GM13977 (cell line): ENCODE data around the gene KLF14.
"Not testable (repeated sequence)": the region's sequence is repeated elsewhere in the genome, so short reads cannot be mapped to it uniquely, and the experiment has no call there.

Experiments
- DNase-seq: peaks from one replicate; pipeline ENCODE4 v3.0.0; 2012; ENCODE audit warnings: low spot score
- CTCF ChIP-seq: IDR thresholded peaks from 2 replicates; pipeline ENCODE4 v1.5.1; 2012; ENCODE audit warnings: mild to moderate bottlenecking, control low read depth; ENCODE audit not compliant: insufficient read depth; ENCODE audit errors: extremely low read depth, missing control alignments
- in situ Hi-C: fragments of 300-500 bp; cut with MboI; formaldehyde crosslinking; loops from one replicate; pipeline ENCODE4 v1.12.0; 2022; ENCODE audit warnings: low sequenced_read_pairs, low pct_unique_long_range_greater_than_20kb, mixed read lengths, inconsistent platforms; ENCODE audit not compliant: unreplicated experiment

The KLF14 gene

GRCh38 chr7:130733931-130734814, at the start of gene KLF14:
TSS of gene KLF14 (minus strand) at chr7:130734207. CDS start at chr7:130734033, 174 bp downstream.
- TF ChIP-seq CTCF = no peak
- in situ Hi-C loops = no loop called here
- DNase-seq = peak; percentile 75

DNA sequence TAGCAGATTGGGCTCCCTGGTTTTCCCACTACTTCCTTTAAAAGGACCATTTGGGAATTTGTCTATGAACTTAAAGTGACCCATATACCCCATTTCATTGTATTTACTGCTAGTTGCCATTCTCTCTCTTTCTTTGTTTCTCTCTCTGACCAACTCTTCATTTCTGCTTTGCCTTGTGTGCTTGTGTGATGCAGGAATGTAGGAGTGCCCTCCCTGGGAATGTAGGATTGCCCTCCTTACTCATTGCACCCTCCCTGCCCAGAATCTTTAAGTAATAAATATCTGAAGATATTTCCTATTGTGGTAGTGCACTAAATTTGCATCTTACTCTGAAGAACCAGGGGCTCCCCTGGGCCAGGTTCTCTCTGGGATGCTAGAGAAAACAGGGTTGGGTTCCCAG, 47.3 kb upstream of the KLF14 start:
- in situ Hi-C loops = no loop called here
- DNase-seq = no peak
- TF ChIP-seq CTCF = no peak

GRCh38 chr7:130777426-130777825, 43.4 kb upstream of the KLF14 start:
- no peak for TF ChIP-seq CTCF
- DNase-seq = no peak
- in situ Hi-C loops = no loop called here

- in situ Hi-C loops, DNase-seq: not testable (repeated sequence)
Observed at GRCh38 chr7:130772456-130772855, 38.4 kb upstream of the KLF14 start.

DNA sequence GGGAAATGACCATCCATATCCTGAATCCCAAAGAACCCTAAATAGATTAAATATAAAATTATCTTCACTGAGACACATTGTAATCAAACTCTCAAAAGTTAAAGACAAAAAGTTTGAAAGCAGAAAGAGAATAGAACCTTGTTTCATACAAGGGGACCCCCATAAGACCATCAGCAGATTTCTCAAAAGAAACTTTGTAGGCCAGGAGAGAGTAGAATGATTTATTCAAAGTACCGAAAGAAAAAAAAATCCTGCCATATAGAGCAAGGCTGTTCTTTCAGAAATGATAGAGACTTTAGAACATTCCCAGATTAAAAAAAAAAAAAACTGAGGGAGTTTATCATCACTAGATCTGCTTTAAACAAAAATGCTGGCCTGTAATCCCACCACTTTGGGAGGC, 34.8 kb upstream of the KLF14 start:
- no peak for TF ChIP-seq CTCF
- in situ Hi-C loops = no loop called here
- DNase-seq = no peak

- DNase-seq, in situ Hi-C loops: not testable (repeated sequence)
Observed at GRCh38 chr7:130764569-130764968, 30.6 kb upstream of the KLF14 start.

DNA sequence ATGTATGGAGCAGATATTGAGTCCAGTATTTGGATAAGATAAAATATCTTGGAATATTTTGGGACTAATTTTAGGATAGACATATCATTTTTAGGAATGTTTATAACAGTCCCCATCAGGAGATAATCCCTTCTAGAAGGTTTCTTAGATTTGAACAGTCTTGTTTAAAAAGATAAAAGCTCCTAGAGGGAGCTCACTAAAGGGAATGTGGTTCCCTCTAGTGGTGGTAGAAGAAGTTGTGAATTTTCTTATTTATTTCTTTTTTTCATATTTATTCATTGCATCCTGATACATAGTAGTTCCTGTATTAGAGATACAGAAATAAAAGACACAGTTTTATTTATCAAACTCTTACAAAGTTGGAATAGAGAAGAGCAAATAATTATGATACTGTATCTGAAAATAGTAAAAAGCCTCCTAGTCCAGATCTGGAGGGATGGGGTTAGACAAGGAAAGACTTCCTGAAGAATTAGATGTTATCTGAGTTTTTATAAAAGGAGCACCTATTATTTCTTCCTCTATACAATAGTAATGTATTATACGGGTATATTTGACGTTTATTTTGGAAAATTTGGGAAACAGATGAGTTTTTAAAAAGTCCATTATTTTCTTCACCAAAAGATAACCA, 24.5 kb upstream of the KLF14 start:
- in situ Hi-C loops = loop anchor here (10.0 kb wide), 1 partner anchor 694 kb away; no protein-coding TSS in a partner anchor
- TF ChIP-seq CTCF = peak; percentile 62
- peak; percentile 48 for DNase-seq
